ENCODE measurements around the gene MEX3A.

- no peak for TF ChIP-seq CTCF (IDR thresholded peaks at IDR 0.05)
- no peak for TF ChIP-seq POLR2A (IDR thresholded peaks at IDR 0.05)
Observed at GRCh38 chr1:156123356-156124196, 41.3 kb upstream of the MEX3A start.

Measured in testis (tissue), 2 donors.